Fibroblast of lung (primary cell): Measurements from ENCODE around the gene KRT34.

Source experiments
- EZH2 ChIP-seq: IDR thresholded peaks from 2 replicates; pipeline ENCODE4 v1.5.1; 2012; ENCODE audit warnings: low read length, control low read depth, mild to moderate bottlenecking; ENCODE audit errors: missing control alignments
- TF ChIP-seq, protein P1 (sequence below), 2 donors: IDR thresholded peaks in 1 of 2; conservative IDR thresholded peaks in 1 of 2; 1 replicate in 1 of 2; 2 replicates in 1 of 2; pipeline ENCODE4 v1.5.1; 2011 to 2012; ENCODE audit warnings: low read length in 2 of 2, control low read depth in 1 of 2, inconsistent platforms in 1 of 2, low read depth in 1 of 2, mild to moderate bottlenecking in 1 of 2

DNA sequence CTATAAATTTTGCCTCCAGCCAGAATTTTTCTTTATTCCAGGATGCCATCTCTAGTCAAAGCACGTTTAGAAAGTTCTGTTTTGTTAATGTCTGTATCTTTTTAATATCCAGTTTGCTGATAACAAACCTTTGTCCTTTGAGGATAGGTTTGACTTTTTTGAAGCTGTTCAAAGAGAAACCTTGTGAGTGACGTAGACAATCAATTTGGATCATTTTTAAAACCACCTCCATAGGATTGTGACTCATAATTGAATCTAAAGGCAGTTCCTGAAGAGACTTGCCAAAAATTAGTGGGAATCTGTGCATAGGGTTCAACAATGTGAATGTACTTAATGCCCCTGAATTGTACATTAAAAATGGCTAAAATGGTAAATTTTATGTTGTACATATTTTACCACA is 9.4 kb upstream of the KRT34 start:
- TF ChIP-seq, protein P1, sequence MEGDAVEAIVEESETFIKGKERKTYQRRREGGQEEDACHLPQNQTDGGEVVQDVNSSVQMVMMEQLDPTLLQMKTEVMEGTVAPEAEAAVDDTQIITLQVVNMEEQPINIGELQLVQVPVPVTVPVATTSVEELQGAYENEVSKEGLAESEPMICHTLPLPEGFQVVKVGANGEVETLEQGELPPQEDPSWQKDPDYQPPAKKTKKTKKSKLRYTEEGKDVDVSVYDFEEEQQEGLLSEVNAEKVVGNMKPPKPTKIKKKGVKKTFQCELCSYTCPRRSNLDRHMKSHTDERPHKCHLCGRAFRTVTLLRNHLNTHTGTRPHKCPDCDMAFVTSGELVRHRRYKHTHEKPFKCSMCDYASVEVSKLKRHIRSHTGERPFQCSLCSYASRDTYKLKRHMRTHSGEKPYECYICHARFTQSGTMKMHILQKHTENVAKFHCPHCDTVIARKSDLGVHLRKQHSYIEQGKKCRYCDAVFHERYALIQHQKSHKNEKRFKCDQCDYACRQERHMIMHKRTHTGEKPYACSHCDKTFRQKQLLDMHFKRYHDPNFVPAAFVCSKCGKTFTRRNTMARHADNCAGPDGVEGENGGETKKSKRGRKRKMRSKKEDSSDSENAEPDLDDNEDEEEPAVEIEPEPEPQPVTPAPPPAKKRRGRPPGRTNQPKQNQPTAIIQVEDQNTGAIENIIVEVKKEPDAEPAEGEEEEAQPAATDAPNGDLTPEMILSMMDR (conservative IDR thresholded peaks at IDR 0.05 in 1 of 2, IDR thresholded peaks at IDR 0.05 in 1 of 2; ENCODE audit: low read depth in 1 of 2, low read length in 2 of 2): no peak
- TF ChIP-seq EZH2: no peak
